ENCODE data around the gene ZNF326.

GRCh38 chr1:89946532-89946931 is 48.4 kb upstream of the ZNF326 start:
- TF ChIP-seq POLR2A (IDR thresholded peaks at IDR 0.05) (no peak), EP300 (IDR thresholded peaks at IDR 0.05) (no peak)
- TF ChIP-seq, protein P1, sequence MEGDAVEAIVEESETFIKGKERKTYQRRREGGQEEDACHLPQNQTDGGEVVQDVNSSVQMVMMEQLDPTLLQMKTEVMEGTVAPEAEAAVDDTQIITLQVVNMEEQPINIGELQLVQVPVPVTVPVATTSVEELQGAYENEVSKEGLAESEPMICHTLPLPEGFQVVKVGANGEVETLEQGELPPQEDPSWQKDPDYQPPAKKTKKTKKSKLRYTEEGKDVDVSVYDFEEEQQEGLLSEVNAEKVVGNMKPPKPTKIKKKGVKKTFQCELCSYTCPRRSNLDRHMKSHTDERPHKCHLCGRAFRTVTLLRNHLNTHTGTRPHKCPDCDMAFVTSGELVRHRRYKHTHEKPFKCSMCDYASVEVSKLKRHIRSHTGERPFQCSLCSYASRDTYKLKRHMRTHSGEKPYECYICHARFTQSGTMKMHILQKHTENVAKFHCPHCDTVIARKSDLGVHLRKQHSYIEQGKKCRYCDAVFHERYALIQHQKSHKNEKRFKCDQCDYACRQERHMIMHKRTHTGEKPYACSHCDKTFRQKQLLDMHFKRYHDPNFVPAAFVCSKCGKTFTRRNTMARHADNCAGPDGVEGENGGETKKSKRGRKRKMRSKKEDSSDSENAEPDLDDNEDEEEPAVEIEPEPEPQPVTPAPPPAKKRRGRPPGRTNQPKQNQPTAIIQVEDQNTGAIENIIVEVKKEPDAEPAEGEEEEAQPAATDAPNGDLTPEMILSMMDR (IDR thresholded peaks at IDR 0.05) = no peak

Measured in suprapubic skin (tissue), 3 donors.